HG03159 (cell line): ENCODE measurements around the gene FAT1.

Experiments
- ATAC-seq: cut with Tn5 transposase; IDR thresholded peaks from one replicate; pipeline ENCODE4 v1.9.1; 2021; ENCODE audit warnings: mild to moderate bottlenecking, moderate library complexity; ENCODE audit not compliant: unreplicated experiment

FAT1 gene

GRCh38 chr4:186621959-186622553, 101.6 kb downstream of the FAT1 start:
- ATAC-seq: no peak

- no peak for ATAC-seq
Measured at GRCh38 chr4:186619088-186619487, 104.6 kb downstream of the FAT1 start.

- ATAC-seq: no peak
Measured at GRCh38 chr4:186617921-186618320, 105.7 kb downstream of the FAT1 start.

- no peak for ATAC-seq
Measured at GRCh38 chr4:186607490-186607889, 116.2 kb downstream of the FAT1 start.

GRCh38 chr4:186606591-186606992, 117.1 kb downstream of the FAT1 start:
- ATAC-seq: no peak

GRCh38 chr4:186605261-186605865, 118.3 kb downstream of the FAT1 start:
- no peak for ATAC-seq

- ATAC-seq: no peak
Measured at GRCh38 chr4:186604124-186604807, 119.4 kb downstream of the FAT1 start.

GRCh38 chr4:186602978-186603377, 120.7 kb downstream of the FAT1 start:
- ATAC-seq: no peak

- no peak for ATAC-seq
Measured at GRCh38 chr4:186599483-186599882, 124.2 kb downstream of the FAT1 start.

- no peak for ATAC-seq
Measured at GRCh38 chr4:186598686-186599085, 125.0 kb downstream of the FAT1 start.

GRCh38 chr4:186596850-186597390, 126.7 kb downstream of the FAT1 start:
- ATAC-seq: no peak

- no peak for ATAC-seq
Measured at GRCh38 chr4:186596346-186596745, 127.3 kb downstream of the FAT1 start.

- ATAC-seq: no peak
Measured at GRCh38 chr4:186593587-186593973, 130.1 kb downstream of the FAT1 start.

- no peak for ATAC-seq
Measured at GRCh38 chr4:186592966-186593586, 130.6 kb downstream of the FAT1 start.

- ATAC-seq: no peak
Measured at GRCh38 chr4:186592445-186592844, 131.2 kb downstream of the FAT1 start.

GRCh38 chr4:186591651-186592050, 132.0 kb downstream of the FAT1 start:
- ATAC-seq: no peak

- ATAC-seq: no peak
Measured at GRCh38 chr4:186588503-186588902, 135.2 kb downstream of the FAT1 start.

GRCh38 chr4:186587416-186588018, 136.1 kb downstream of the FAT1 start:
- ATAC-seq: peak; percentile 81

- ATAC-seq: no peak
Measured at GRCh38 chr4:186586205-186586604, 137.5 kb downstream of the FAT1 start.

- no peak for ATAC-seq
Measured at GRCh38 chr4:186584912-186585311, 138.7 kb downstream of the FAT1 start.

GRCh38 chr4:186581421-186581820, 142.2 kb downstream of the FAT1 start:
- ATAC-seq: no peak
